Measurements from ENCODE around the gene IGSF23.

IGSF23 gene

GRCh38 chr19:44643605-44644401 is 30.4 kb downstream of the IGSF23 start, which contains the start of gene PVR:
Gene PVR (plus strand): TSS chr19:44643910. CDS start chr19:44644097, 187 bp downstream.
- DNase-seq: peak; percentile 76

GRCh38 chr19:44644402-44645016 is 31.1 kb downstream of the IGSF23 start:
- peak; percentile 41 for DNase-seq

GRCh38 chr19:44645407-44646048 is 32.2 kb downstream of the IGSF23 start:
- DNase-seq: no peak

- DNase-seq: no peak
These were observed 32.7 kb downstream of the IGSF23 start for GRCh38 chr19:44646049-44646416.

GRCh38 chr19:44647144-44647543 is 33.8 kb downstream of the IGSF23 start:
- no peak for DNase-seq

GRCh38 chr19:44648631-44649251 is 35.4 kb downstream of the IGSF23 start:
- peak; percentile 44 for DNase-seq

- no peak for DNase-seq
These were observed 36.3 kb downstream of the IGSF23 start for GRCh38 chr19:44649578-44650145.

GRCh38 chr19:44653343-44653742 is 40.0 kb downstream of the IGSF23 start:
- DNase-seq: no peak

GRCh38 chr19:44653977-44654774 is 40.8 kb downstream of the IGSF23 start:
- DNase-seq: peak; percentile 38

GRCh38 chr19:44657211-44657921 is 44.0 kb downstream of the IGSF23 start:
- peak; percentile 77 for DNase-seq

GRCh38 chr19:44658069-44658733 is 44.8 kb downstream of the IGSF23 start:
- DNase-seq: no peak

GRCh38 chr19:44660081-44660480 is 46.7 kb downstream of the IGSF23 start:
- no peak for DNase-seq

- DNase-seq: no peak
These were observed 47.8 kb downstream of the IGSF23 start for GRCh38 chr19:44661205-44661604.

- DNase-seq: no peak
These were observed 48.5 kb downstream of the IGSF23 start for GRCh38 chr19:44661904-44662303.

GRCh38 chr19:44662691-44663385 is 49.5 kb downstream of the IGSF23 start:
- DNase-seq: peak; percentile 17

- no peak for DNase-seq
These were observed 50.6 kb downstream of the IGSF23 start for GRCh38 chr19:44663996-44664395.

GRCh38 chr19:44664976-44665375 is 51.6 kb downstream of the IGSF23 start:
- DNase-seq: no peak

- DNase-seq: no peak
These were observed 53.6 kb downstream of the IGSF23 start for GRCh38 chr19:44666852-44667556.

GRCh38 chr19:44668985-44669764 is 55.8 kb downstream of the IGSF23 start:
- no peak for DNase-seq

Data from fibroblast of skin of right quadriceps (primary cell).